Chondrocyte (in vitro differentiated cells): Measurements from ENCODE around the gene CHCHD1. TPM values are rescaled to one million over a fixed set of nuclear protein-coding genes. Genes with fewer than 3 reads are reported as not detected.

ENCODE experiments used
- DNase-seq: peaks from one replicate; pipeline ENCODE4 v3.0.0; 2021; ENCODE audit warnings: mixed read lengths, low spot score
- H3K27ac Mint-ChIP-seq: one replicate; pipeline ENCODE4 v1.8.0; 2021; ENCODE audit warnings: mild to moderate bottlenecking, moderate library complexity, mixed read lengths; ENCODE audit not compliant: unreplicated experiment
- H3K27me3 Mint-ChIP-seq: 2 replicates; pipeline ENCODE4 v1.8.0; 2021; ENCODE audit warnings: low read depth, mixed read lengths
- H3K36me3 Mint-ChIP-seq: 2 replicates; pipeline ENCODE4 v1.8.0; 2021; ENCODE audit warnings: low read depth, mixed read lengths
- H3K4me1 Mint-ChIP-seq: 2 replicates; pipeline ENCODE4 v1.8.0; 2021; ENCODE audit warnings: low read depth, mild to moderate bottlenecking, mixed read lengths
- H3K4me3 Mint-ChIP-seq: one replicate; pipeline ENCODE4 v1.8.0; 2021; ENCODE audit warnings: mild to moderate bottlenecking, moderate library complexity, mixed read lengths; ENCODE audit not compliant: unreplicated experiment
- H3K9me3 Mint-ChIP-seq: 2 replicates; pipeline ENCODE4 v1.8.0; 2021; ENCODE audit warnings: low read depth, mixed read lengths
- CTCF ChIP-seq: fragments of 200-600 bp; sonication (generic); IDR thresholded peaks from 2 replicates; pipeline ENCODE4 v1.5.0; 2021; ENCODE audit warnings: antibody characterized with exemption, mild to moderate bottlenecking, moderate library complexity
- total RNA-seq: library from RNA; stranded (reverse); gene quantifications from 3 replicates; pipeline ENCODE4 v1.2.1, GENCODE V29; 2021

The CHCHD1 gene
- total RNA-seq, 1 donor from 2014 or later, result 17.4 TPM

GRCh38 chr10:73768881-73769280 lies 13.0 kb upstream of the CHCHD1 start:
- H3K36me3 Mint-ChIP-seq, result peaks cover 52% of the 10 kb centered on the region
- H3K27me3 Mint-ChIP-seq, result no peaks in the 10 kb centered on the region
- peaks cover 20% of the 10 kb centered on the region for H3K4me1 Mint-ChIP-seq
- H3K4me3 Mint-ChIP-seq, result no peak overlapping the region
- peak overlapping the region; percentile 71 for H3K27ac Mint-ChIP-seq
- H3K9me3 Mint-ChIP-seq, result no peaks in the 10 kb centered on the region
- no peak for DNase-seq
- TF ChIP-seq CTCF, result no peak

GRCh38 chr10:73769396-73769795 lies 12.5 kb upstream of the CHCHD1 start:
- peaks cover 25% of the 10 kb centered on the region for H3K4me1 Mint-ChIP-seq

DNA sequence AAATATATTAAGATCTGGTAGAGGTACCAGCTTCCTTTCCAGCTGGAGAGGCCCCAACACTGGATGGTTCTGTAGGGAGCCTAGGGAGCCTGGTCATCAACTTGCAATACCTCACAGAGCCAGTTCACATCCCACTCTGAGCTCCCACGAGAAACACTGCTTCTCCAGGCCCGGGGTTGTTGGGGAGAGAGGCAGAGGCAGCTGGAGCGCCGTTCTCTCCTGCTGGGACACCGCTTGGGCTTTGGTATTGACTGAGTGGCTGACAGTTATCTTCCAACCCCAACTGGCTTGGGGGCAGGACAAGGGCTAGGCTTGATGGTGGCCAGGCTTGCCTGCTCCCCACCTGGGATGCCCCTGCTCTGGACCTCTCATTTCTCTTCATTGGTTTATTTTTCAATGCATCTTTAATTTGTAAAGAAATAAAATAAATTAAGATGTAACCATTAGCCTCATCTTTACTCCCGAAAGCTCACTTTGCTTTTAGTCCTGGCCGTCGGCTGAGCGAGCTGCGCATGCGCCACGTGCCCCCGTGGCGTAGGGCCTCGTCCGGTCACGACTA lies 10.0 kb upstream of the CHCHD1 start:
- Mint-ChIP-seq H3K27ac (peak overlapping the region; percentile 92), H3K36me3 (peaks cover 30% of the 10 kb centered on the region), H3K27me3 (no peaks in the 10 kb centered on the region), H3K4me1 (peaks cover 41% of the 10 kb centered on the region), H3K9me3 (no peaks in the 10 kb centered on the region), H3K4me3 (peak overlapping the region; percentile 94)
- peak; percentile 9 for TF ChIP-seq CTCF
- DNase-seq, result no peak

More at GRCh38 chr10:73769396-73769795, 12.5 kb upstream of the CHCHD1 start:
- Mint-ChIP-seq H3K4me3 (no peak overlapping the region), H3K27me3 (no peaks in the 10 kb centered on the region), H3K9me3 (no peaks in the 10 kb centered on the region), H3K36me3 (peaks cover 51% of the 10 kb centered on the region), H3K27ac (no peak overlapping the region)
- no peak for DNase-seq
- TF ChIP-seq CTCF, result no peak

- H3K4me1 Mint-ChIP-seq, result peaks cover 44% of the 10 kb centered on the region
- H3K27me3 Mint-ChIP-seq, result no peaks in the 10 kb centered on the region
- H3K4me3 Mint-ChIP-seq, result peak overlapping the region; percentile 94
- peak; percentile 56 for TF ChIP-seq CTCF
- peaks cover 29% of the 10 kb centered on the region for H3K36me3 Mint-ChIP-seq
- H3K27ac Mint-ChIP-seq, result peak overlapping the region; percentile 92
- DNase-seq, result no peak
- H3K9me3 Mint-ChIP-seq, result no peaks in the 10 kb centered on the region
These were observed 9.3 kb upstream of the CHCHD1 start for GRCh38 chr10:73772281-73773151.

DNA sequence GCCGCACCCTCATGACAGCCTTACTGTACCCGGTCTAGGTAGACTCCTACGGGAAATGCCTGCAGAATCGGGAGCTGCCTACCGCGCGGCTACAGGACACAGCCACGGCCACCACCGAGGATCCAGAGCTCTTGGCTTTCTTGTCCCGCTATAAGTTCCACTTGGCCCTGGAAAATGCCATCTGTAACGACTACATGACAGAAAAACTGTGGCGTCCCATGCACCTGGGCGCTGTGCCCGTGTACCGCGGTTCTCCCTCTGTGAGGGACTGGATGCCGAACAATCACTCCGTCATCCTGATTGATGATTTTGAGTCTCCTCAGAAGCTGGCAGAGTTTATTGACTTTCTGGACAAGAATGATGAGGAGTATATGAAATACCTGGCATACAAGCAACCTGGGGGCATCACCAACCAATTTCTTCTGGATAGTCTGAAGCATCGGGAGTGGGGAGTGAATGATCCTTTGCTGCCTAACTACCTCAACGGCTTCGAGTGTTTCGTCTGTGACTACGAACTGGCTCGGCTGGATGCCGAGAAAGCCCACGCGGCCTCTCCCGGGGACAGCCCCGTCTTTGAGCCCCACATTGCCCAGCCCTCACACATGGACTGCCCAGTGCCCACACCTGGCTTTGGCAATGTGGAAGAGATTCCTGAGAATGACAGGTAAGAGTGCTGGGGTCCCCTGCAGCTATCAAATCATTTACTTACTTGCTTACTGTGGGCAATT lies 8.5 kb upstream of the CHCHD1 start:
- no peaks in the 10 kb centered on the region for H3K9me3 Mint-ChIP-seq
- H3K27me3 Mint-ChIP-seq, result no peaks in the 10 kb centered on the region
- H3K27ac Mint-ChIP-seq, result peak overlapping the region; percentile 92
- H3K36me3 Mint-ChIP-seq, result peaks cover 25% of the 10 kb centered on the region
- peak overlapping the region; percentile 94 for H3K4me3 Mint-ChIP-seq
- peaks cover 44% of the 10 kb centered on the region for H3K4me1 Mint-ChIP-seq
- no peak for DNase-seq
- TF ChIP-seq CTCF, result no peak
